CD8-positive, alpha-beta memory T cell (primary cell): Measurements from ENCODE around the gene CAPZA2. TPM values are rescaled to one million over a fixed set of nuclear protein-coding genes. Genes with fewer than 3 reads are reported as not detected.
"Not testable (repeated sequence)": the region's sequence is repeated elsewhere in the genome, so short reads cannot be mapped to it uniquely, and the experiment has no call there.

ENCODE experiments used
- CTCF ChIA-PET: fragments of 350-600 bp; sonication (Branson Sonifier 250); formaldehyde crosslinking; loops from one replicate; lab custom pipeline; 2021; ENCODE audit warnings: antibody characterized with exemption; lab: Charles Lee
- POLR2A ChIA-PET: fragments of 350-600 bp; sonication (Branson Sonifier 250); formaldehyde crosslinking; loops from one replicate; lab custom pipeline; 2021; ENCODE audit warnings: antibody characterized with exemption; lab: Charles Lee
- DNase-seq, 5 donors: peaks; one replicate each; pipeline versions ENCODE4 v3.0.0 to v3.0.0-alpha.2; 2020 to 2022; ENCODE audit warnings: mixed read lengths in 1 of 5
- H3K27ac ChIP-seq: one replicate; pipeline ENCODE4 v1.7.0; 2013; ENCODE audit warnings: low read depth, mild to moderate bottlenecking, low read length, moderate library complexity
- H3K27me3 ChIP-seq: 2 replicates; pipeline ENCODE4 v1.7.0; 2013; ENCODE audit warnings: low read length, mild to moderate bottlenecking; ENCODE audit not compliant: insufficient read depth, poor library complexity, severe bottlenecking
- H3K36me3 ChIP-seq: 2 replicates; pipeline ENCODE4 v1.7.0; 2013; ENCODE audit warnings: mild to moderate bottlenecking, low read length, moderate library complexity; ENCODE audit not compliant: insufficient read depth
- H3K4me1 ChIP-seq: 2 replicates; pipeline ENCODE4 v1.7.0; 2013; ENCODE audit warnings: mild to moderate bottlenecking, low read length, moderate library complexity; ENCODE audit not compliant: insufficient read depth
- H3K4me3 ChIP-seq: 2 replicates; pipeline ENCODE4 v1.7.0; 2013; ENCODE audit warnings: mild to moderate bottlenecking, low read length
- H3K9me3 ChIP-seq: 2 replicates; pipeline ENCODE4 v1.7.0; 2013; ENCODE audit warnings: mild to moderate bottlenecking, low read length
- H3K27ac Mint-ChIP-seq, 8 donors: one replicate each; pipeline ENCODE4 v1.8.0; 2020 to 2021; ENCODE audit warnings: mixed read lengths in 8 of 8, mild to moderate bottlenecking in 6 of 8, inconsistent platforms in 3 of 8, moderate library complexity in 3 of 8
- H3K27me3 Mint-ChIP-seq, 2 donors: one replicate each; pipeline ENCODE4 v1.8.0; 2020 to 2021; ENCODE audit warnings: mixed read lengths in 2 of 2, mild to moderate bottlenecking in 1 of 2, moderate library complexity in 1 of 2
- H3K36me3 Mint-ChIP-seq, 3 donors: one replicate each; pipeline ENCODE4 v1.8.0; 2020 to 2021; ENCODE audit warnings: mixed read lengths in 3 of 3, inconsistent platforms in 1 of 3, mild to moderate bottlenecking in 1 of 3
- H3K4me1 Mint-ChIP-seq, 3 donors: one replicate each; pipeline ENCODE4 v1.8.0; 2020 to 2021; ENCODE audit warnings: mixed read lengths in 3 of 3, inconsistent platforms in 1 of 3, mild to moderate bottlenecking in 1 of 3
- H3K4me3 Mint-ChIP-seq, 7 donors: one replicate each; pipeline ENCODE4 v1.8.0; 2020 to 2021; ENCODE audit warnings: mixed read lengths in 7 of 7, mild to moderate bottlenecking in 6 of 7, moderate library complexity in 4 of 7, inconsistent platforms in 2 of 7
- H3K9me3 Mint-ChIP-seq, 5 donors: one replicate each; pipeline ENCODE4 v1.8.0; 2020 to 2022; ENCODE audit warnings: mixed read lengths in 5 of 5, mild to moderate bottlenecking in 3 of 5, moderate library complexity in 2 of 5, inconsistent platforms in 1 of 5
- polyA plus RNA-seq: library from polyadenylated mRNA; unstranded; fragments of 300-500 nt; fragmentation: Illumina TruSeq; gene quantifications from one replicate; pipeline ENCODE4 v1.2.3, GENCODE V29; 2021
- total RNA-seq, 2 experiments: library from RNA; stranded (reverse); gene quantifications; one replicate each; pipeline ENCODE4 v1.2.3, GENCODE V29; 2021

Gene CAPZA2
- total and polyA plus RNA-seq, 3 experiments from 2014 or later, result 170 to 206 (median 170) TPM

DNA sequence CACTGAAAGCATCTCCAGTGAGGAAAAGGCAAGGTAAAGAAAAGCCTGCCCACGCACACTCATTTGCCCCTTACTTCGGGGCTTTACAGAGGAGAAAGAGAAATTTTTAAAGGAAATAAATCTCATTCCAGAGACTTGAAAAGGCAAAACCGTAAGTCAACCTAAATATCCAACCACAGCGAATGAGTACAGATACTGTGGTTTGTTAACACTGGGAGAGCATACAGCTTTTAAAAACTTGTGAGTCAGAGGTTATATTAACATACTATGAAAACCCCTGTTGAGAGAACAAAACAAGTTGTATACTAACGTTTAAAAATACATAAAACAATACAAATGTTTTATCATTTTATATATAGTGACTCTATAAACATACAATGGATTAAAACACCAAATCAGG lies 62.4 kb downstream of the CAPZA2 start:
- Mint-ChIP-seq H3K27ac (peak overlapping the region in 1 of 8 donors; percentile 23), H3K4me1 (peaks cover 0 to 3% (median 0%) of the 10 kb centered on the region in 3 donors), H3K36me3 (peaks cover 0 to 6% (median 2%) of the 10 kb centered on the region in 3 donors), H3K9me3 (no peaks in the 10 kb centered on the region), H3K4me3 (no peak overlapping the region), H3K27me3 (no peaks in the 10 kb centered on the region)
- no peak overlapping the region for H3K27ac ChIP-seq
- ChIA-PET POLR2A (no interaction called here), CTCF (interaction anchor here (1.5 kb wide), 1 partner anchor 60 kb away, joined by 3 read pairs; no protein-coding TSS in a partner anchor)
- H3K4me1 ChIP-seq, result no peaks in the 10 kb centered on the region
- H3K4me3 ChIP-seq, result no peak overlapping the region
- no peaks in the 10 kb centered on the region for H3K27me3 ChIP-seq
- no peaks in the 10 kb centered on the region for H3K9me3 ChIP-seq
- no peaks in the 10 kb centered on the region for H3K36me3 ChIP-seq
- DNase-seq, result no peak

DNA sequence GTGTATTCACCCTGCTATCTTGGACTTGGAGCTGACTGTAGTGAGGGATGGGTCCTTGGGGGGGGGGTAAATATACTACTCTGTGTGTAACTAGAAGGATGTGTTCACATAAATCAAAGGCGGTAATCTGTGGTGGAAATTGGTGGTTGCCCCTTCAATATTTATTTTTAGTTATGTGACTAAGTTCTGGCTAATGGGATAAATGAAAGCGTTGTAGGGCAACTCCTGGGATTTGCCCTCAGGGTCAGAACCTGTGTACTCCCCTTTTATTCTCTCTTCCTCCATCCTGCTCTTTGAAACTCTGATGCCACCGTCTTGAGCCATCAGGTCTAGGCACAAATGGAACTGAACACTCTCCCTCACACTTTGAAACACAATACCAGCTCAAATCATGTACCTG lies 66.6 kb downstream of the CAPZA2 start:
- Histone ChIP-seq H3K9me3 (no peaks in the 10 kb centered on the region), H3K36me3 (no peaks in the 10 kb centered on the region), H3K4me3 (no peak overlapping the region), H3K27me3 (no peaks in the 10 kb centered on the region), H3K4me1 (no peaks in the 10 kb centered on the region), H3K27ac (no peak overlapping the region)
- Mint-ChIP-seq H3K36me3 (no peaks in the 10 kb centered on the region), H3K27ac (no peak overlapping the region), H3K4me3 (no peak overlapping the region), H3K4me1 (peaks cover 6 to 9% (median 8%) of the 10 kb centered on the region in 3 donors), H3K27me3 (peaks cover 0 to 3% of the 10 kb centered on the region in 2 donors), H3K9me3 (no peaks in the 10 kb centered on the region)
- DNase-seq, result no peak
- ChIA-PET CTCF (interaction anchor here (0.9 to 5.5 kb wide), 5 partner anchors 36 to 197 kb away, joined by 3 to 50 read pairs (median 4); no protein-coding TSS in a partner anchor), POLR2A (no interaction called here)

DNA sequence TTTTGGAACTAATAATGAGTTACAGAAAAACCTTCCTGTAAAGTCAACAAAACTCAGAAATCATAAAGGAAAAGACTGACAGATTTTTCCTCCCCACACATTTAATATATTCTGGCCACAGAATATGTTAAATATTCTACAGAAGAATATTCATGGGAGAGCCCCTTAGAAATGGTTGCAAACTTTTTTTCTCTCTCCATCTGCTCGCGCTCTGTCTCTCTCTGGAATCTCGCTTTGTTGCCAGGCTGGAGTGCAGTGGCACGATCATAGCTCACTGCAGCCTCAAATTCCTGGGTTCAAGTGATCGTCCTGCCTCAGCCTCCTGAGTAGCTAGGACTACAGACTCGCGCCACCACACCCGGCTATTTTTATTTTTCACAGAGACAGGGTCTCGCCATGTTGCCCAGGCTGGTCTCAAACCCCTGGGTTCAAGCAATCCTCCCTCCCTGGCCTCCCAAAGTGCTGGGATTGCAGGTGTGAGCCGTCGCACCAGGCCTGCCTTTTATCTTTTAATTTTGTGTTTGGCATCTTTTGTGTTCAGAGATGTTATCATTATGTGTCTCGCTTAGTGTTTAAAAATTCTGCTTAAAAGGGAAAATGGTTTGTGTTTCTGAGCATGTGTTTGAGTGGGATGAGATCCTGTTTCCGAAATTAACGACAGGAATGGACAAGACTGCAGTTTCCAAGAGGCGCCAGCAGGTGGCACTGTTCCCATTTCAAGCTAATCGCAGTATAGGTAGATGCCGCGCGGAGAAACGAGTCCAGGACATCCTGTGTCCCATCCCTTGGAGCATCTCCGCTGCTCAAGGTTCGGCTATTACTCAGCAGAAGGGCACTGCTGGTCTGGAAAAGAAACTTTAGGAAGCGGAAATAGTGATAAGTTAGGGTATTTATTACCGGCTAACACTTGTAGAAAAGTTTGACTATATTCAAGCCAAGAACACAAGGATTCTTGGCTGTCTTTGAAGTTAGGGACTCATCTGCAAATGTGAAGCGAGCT lies 67.8 kb downstream of the CAPZA2 start:
- Histone ChIP-seq H3K9me3 (no peaks in the 10 kb centered on the region), H3K27ac (no peak overlapping the region), H3K36me3 (no peaks in the 10 kb centered on the region), H3K4me1 (no peaks in the 10 kb centered on the region), H3K27me3 (no peaks in the 10 kb centered on the region), H3K4me3 (no peak overlapping the region)
- Mint-ChIP-seq H3K27me3 (peaks cover 2 to 8% of the 10 kb centered on the region in 2 donors), H3K4me1 (peaks cover 6 to 9% (median 8%) of the 10 kb centered on the region in 3 donors), H3K9me3 (no peaks in the 10 kb centered on the region), H3K27ac (no peak overlapping the region), H3K4me3 (peak overlapping the region in 1 of 7 donors; percentile 16), H3K36me3 (no peaks in the 10 kb centered on the region)
- CTCF ChIA-PET, result interaction anchor here (0.8 to 5.5 kb wide), 19 partner anchors 8 to 205 kb away, joined by 3 to 50 read pairs (median 3); no protein-coding TSS in a partner anchor
- POLR2A ChIA-PET, result interaction anchor here (0.8 kb wide), 1 partner anchor 23 kb away, joined by 3 read pairs; the partner anchor contains the start of gene ST7
- peak; percentile 57 to 85 (median 67) for DNase-seq

DNA sequence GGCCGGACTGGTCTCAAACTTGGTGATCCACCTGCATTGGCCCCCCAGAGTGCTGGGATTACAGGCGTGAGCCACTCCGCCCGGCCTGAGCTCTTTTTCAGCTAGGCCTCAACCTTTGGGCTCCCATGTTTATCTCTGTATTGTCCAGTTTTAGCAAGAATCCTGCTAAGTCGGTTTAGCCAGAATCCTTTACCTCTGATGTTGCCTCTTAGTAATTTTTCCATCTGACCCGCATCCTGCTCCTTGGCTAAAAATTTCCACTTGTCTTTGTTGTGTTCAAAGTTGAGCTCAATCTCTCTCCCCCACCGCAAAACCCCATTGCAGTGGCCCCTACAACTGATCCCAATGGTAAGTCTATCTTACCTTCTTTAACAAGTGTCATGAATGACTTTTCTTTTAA lies 70.2 kb downstream of the CAPZA2 start:
- CTCF ChIA-PET, result interaction anchor here (0.7 to 5.5 kb wide), 6 partner anchors 22 to 1213 kb away, joined by 3 to 50 read pairs (median 3); no protein-coding TSS in a partner anchor
- peaks cover 4 to 21% of the 10 kb centered on the region in 2 donors for H3K27me3 Mint-ChIP-seq
- Histone ChIP-seq H3K27me3 (no peaks in the 10 kb centered on the region), H3K9me3 (no peaks in the 10 kb centered on the region), H3K4me3 (no peak overlapping the region), H3K27ac (no peak overlapping the region), H3K4me1 (no peaks in the 10 kb centered on the region), H3K36me3 (no peaks in the 10 kb centered on the region)
- POLR2A ChIA-PET, result no interaction called here
- no peak overlapping the region for H3K4me3 Mint-ChIP-seq
- no peak for DNase-seq
- H3K27ac Mint-ChIP-seq, result no peak overlapping the region
- peaks cover 6 to 9% (median 8%) of the 10 kb centered on the region in 3 donors for H3K4me1 Mint-ChIP-seq
- H3K36me3 Mint-ChIP-seq, result no peaks in the 10 kb centered on the region
- peaks cover 0 to under 1% (median 0%) of the 10 kb centered on the region in 5 donors for H3K9me3 Mint-ChIP-seq

DNA sequence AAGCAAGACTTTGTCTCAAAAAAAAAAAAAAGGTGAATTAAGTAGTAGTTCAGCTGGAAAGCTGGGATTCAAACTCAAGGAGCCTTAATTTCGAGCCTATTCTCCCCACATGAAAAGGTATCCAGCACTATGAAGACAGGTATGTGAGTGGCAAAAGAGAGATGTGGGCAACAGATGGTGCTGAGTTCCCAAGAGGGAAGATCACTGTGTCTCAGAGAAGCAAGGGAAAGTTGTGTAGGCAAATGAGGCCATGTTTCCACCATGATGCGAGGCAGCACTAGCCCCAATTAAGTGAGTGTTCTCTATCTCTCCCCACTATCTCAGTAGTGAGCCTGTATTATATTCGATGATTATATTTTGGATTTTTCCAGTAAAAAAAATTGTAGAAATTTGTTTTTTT lies 71.1 kb downstream of the CAPZA2 start:
- Mint-ChIP-seq H3K9me3 (peaks cover 0 to 2% (median 0%) of the 10 kb centered on the region in 5 donors), H3K36me3 (no peaks in the 10 kb centered on the region), H3K27ac (no peak overlapping the region), H3K27me3 (peaks cover 4 to 27% of the 10 kb centered on the region in 2 donors), H3K4me3 (no peak overlapping the region), H3K4me1 (peaks cover 6 to 9% (median 8%) of the 10 kb centered on the region in 3 donors)
- ChIA-PET POLR2A (no interaction called here), CTCF (interaction anchor here (5.5 kb wide), 1 partner anchor 192 kb away, joined by 50 read pairs; no protein-coding TSS in a partner anchor)
- Histone ChIP-seq H3K4me1 (no peaks in the 10 kb centered on the region), H3K27me3 (no peaks in the 10 kb centered on the region), H3K9me3 (no peaks in the 10 kb centered on the region), H3K4me3 (no peak overlapping the region), H3K36me3 (no peaks in the 10 kb centered on the region), H3K27ac (no peak overlapping the region)
- DNase-seq, result no peak

DNA sequence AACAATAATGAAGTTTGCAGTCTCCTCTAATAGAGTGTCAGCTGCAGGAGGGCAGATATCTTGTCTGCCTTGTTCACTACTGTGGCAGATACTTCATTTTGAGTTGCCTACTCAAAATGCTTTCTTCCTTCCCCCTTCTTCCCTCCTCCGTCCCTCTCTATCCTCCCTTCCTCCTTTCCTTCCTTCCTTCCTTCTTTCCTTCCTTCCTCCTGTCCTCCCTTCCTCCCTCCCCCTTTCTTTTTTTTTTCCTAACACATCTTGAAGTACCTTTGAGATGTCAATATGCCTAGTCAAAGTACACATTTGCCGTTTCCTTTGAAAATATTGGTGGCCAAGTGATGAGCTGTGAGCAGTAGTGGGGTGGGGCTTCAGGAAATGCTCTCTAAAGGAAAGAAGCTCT lies 72.2 kb downstream of the CAPZA2 start:
- Mint-ChIP-seq H3K4me1 (peaks cover 6 to 9% (median 8%) of the 10 kb centered on the region in 3 donors), H3K36me3 (no peaks in the 10 kb centered on the region), H3K4me3 (no peak overlapping the region), H3K9me3 (peaks cover 0 to 2% (median 0%) of the 10 kb centered on the region in 5 donors), H3K27me3 (peaks cover 4 to 30% of the 10 kb centered on the region in 2 donors), H3K27ac (no peak overlapping the region)
- H3K4me3 ChIP-seq, result no peak overlapping the region
- no peak overlapping the region for H3K27ac ChIP-seq
- ChIA-PET CTCF (no interaction called here), POLR2A (no interaction called here)
- no peaks in the 10 kb centered on the region for H3K4me1 ChIP-seq
- H3K27me3 ChIP-seq, result no peaks in the 10 kb centered on the region
- no peak for DNase-seq
- no peaks in the 10 kb centered on the region for H3K36me3 ChIP-seq
- H3K9me3 ChIP-seq, result no peaks in the 10 kb centered on the region

DNA sequence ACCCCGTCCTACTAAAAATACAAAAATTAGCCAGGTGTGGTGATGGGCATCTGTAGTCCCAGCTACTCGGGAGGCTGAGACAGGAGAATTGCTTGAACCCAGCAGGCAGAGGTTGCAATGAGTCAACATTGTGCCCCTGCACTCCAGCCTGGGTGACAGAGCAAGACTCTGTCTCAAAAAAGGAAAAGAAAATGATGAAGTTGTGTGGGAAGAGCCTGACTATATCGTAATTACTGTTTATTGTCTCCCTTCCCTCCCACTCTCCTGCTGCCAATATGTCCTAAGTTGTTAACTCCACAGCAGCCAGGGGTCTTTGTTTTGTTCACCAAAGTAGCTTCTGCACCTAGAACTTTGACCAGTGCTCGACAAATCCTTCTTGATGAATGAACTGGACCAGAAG lies 74.5 kb downstream of the CAPZA2 start:
- H3K27ac ChIP-seq, CTCF ChIA-PET: not testable (repeated sequence)

DNA sequence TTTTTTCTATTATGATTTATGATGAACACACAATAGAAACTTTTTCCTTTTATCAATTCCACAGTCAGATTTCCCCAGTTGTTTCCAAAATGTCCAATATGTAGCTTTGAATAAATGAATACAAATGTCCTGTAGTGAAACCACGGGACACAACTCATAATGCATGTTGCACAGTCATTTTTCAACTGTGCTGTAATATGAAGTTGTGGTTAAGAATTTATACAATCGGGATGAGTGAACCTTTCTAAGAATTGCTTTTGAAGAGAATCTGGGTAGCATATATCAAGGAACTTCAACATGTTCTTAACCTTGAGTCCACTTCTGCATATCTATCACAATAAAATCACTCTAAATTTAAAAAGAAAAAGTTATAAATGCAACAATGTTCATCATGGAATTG lies 76.3 kb downstream of the CAPZA2 start:
- Histone ChIP-seq H3K36me3 (no peaks in the 10 kb centered on the region), H3K27me3 (no peaks in the 10 kb centered on the region), H3K4me1 (no peaks in the 10 kb centered on the region), H3K4me3 (no peak overlapping the region), H3K9me3 (no peaks in the 10 kb centered on the region), H3K27ac (no peak overlapping the region)
- no peaks in the 10 kb centered on the region for H3K36me3 Mint-ChIP-seq
- DNase-seq, result no peak
- H3K27me3 Mint-ChIP-seq, result peaks cover 4 to 27% of the 10 kb centered on the region in 2 donors
- peaks cover 0 to 2% (median 0%) of the 10 kb centered on the region in 5 donors for H3K9me3 Mint-ChIP-seq
- H3K27ac Mint-ChIP-seq, result no peak overlapping the region
- ChIA-PET CTCF (interaction anchor here (0.9 kb wide), 1 partner anchor 8 kb away, joined by 3 read pairs; no protein-coding TSS in a partner anchor), POLR2A (no interaction called here)
- no peak overlapping the region for H3K4me3 Mint-ChIP-seq
- H3K4me1 Mint-ChIP-seq, result no peaks in the 10 kb centered on the region

More for the DNA sequence above, 74.5 kb downstream of the CAPZA2 start:
- H3K4me3 ChIP-seq, H3K27ac Mint-ChIP-seq, H3K9me3 ChIP-seq, DNase-seq, H3K36me3 ChIP-seq, H3K9me3 Mint-ChIP-seq, H3K4me3 Mint-ChIP-seq, H3K27me3 ChIP-seq, H3K4me1 Mint-ChIP-seq, POLR2A ChIA-PET, H3K36me3 Mint-ChIP-seq, H3K4me1 ChIP-seq: not testable (repeated sequence)
- peaks cover 4 to 27% of the 10 kb centered on the region in 2 donors for H3K27me3 Mint-ChIP-seq
